Transverse colon (tissue), 4 donors: ENCODE results near the gene OXCT1.

Experiments used
- CTCF ChIP-seq, 5 experiments: fragments of 200-600 bp in 3 of 5; fragments of 450-650 bp in 2 of 5; sonication (generic) in 3 of 5; IDR thresholded peaks; 1 replicate in 2 of 5; 2 replicates in 3 of 5; pipeline ENCODE4 v1.5.1; 2016 to 2017; ENCODE audit warnings: antibody characterized with exemption in 5 of 5, inconsistent platforms in 3 of 5, mild to moderate bottlenecking in 2 of 5, moderate library complexity in 1 of 5
- EP300 ChIP-seq: sonication (generic); formaldehyde crosslinking; IDR thresholded peaks from one replicate; pipeline ENCODE4 v1.6.1; 2017; ENCODE audit warnings: antibody characterized with exemption, low read depth
- POLR2A ChIP-seq: fragments of 450-650 bp; IDR thresholded peaks from one replicate; pipeline ENCODE4 v1.6.1; 2016; ENCODE audit warnings: antibody characterized with exemption, mild to moderate bottlenecking, moderate library complexity
- POLR2AphosphoS5 ChIP-seq, 3 donors: sonication (generic); formaldehyde crosslinking; IDR thresholded peaks; one replicate each; pipeline ENCODE4 v1.6.1; 2016; ENCODE audit warnings: antibody characterized with exemption in 3 of 3

- TF ChIP-seq POLR2AphosphoS5 (IDR thresholded peaks at IDR 0.05) = no peak
- no peak for TF ChIP-seq CTCF (IDR thresholded peaks at IDR 0.05)
- TF ChIP-seq POLR2A = no peak
- TF ChIP-seq EP300 = no peak
These were observed 118.4 kb downstream of the OXCT1 start for GRCh38 chr5:41751867-41752266.
